SK-N-SH treated with all-trans-retinoic acid at 6 μM for 48 hours (cell line): ENCODE results near the gene MAP3K2.

Source experiments
- ATAC-seq: fragments of 200-7000 bp; cut with Tn5 transposase; 3 replicates; pipeline ENCODE4 v1.9.1; 2020; ENCODE audit warnings: mild to moderate bottlenecking, moderate library complexity
- ARNTL ChIP-seq: fragments of 450-650 bp; formaldehyde crosslinking; IDR thresholded peaks from 2 replicates; pipeline ENCODE4 v1.5.0; 2020; ENCODE audit warnings: low read depth, mild to moderate bottlenecking, moderate library complexity, borderline replicate concordance
- BACH2 ChIP-seq: fragments of 250-450 bp; sonication (Bioruptor Pico); IDR thresholded peaks from 2 replicates; pipeline ENCODE4 v1.9.0; 2021; ENCODE audit warnings: mild to moderate bottlenecking, borderline replicate concordance
- CSDC2 ChIP-seq: fragments of 250-450 bp; sonication (Bioruptor Pico); IDR thresholded peaks from 2 replicates; pipeline ENCODE4 v1.5.0; 2020; ENCODE audit warnings: mild to moderate bottlenecking, moderate library complexity
- ESRRG ChIP-seq: fragments of 250-450 bp; sonication (Bioruptor Pico); IDR thresholded peaks from 2 replicates; pipeline ENCODE4 v1.6.1; 2021; ENCODE audit warnings: mild to moderate bottlenecking
- GLIS3 ChIP-seq: fragments of 250-450 bp; sonication (Bioruptor Pico); IDR thresholded peaks from 2 replicates; pipeline ENCODE4 v1.5.0; 2020; ENCODE audit warnings: mild to moderate bottlenecking, moderate library complexity
- ISL1 ChIP-seq: fragments of 250-450 bp; sonication (Bioruptor Pico); IDR thresholded peaks from 2 replicates; pipeline ENCODE4 v2.1.2; 2022; ENCODE audit warnings: mild to moderate bottlenecking, moderate library complexity
- PPARA ChIP-seq: fragments of 250-450 bp; sonication (Bioruptor Pico); IDR thresholded peaks from 2 replicates; pipeline ENCODE4 v1.5.0; 2020; ENCODE audit warnings: mild to moderate bottlenecking, borderline replicate concordance
- SNAI2 ChIP-seq: fragments of 250-450 bp; sonication (Bioruptor Pico); IDR thresholded peaks from 2 replicates; pipeline ENCODE4 v1.5.0; 2020; ENCODE audit warnings: mild to moderate bottlenecking, moderate library complexity
- TCF4 ChIP-seq: fragments of 250-450 bp; sonication (Bioruptor Pico); IDR thresholded peaks from 2 replicates; pipeline ENCODE4 v1.8.0; 2021; ENCODE audit warnings: mild to moderate bottlenecking, moderate library complexity, borderline replicate concordance
- TOX ChIP-seq: fragments of 250-450 bp; sonication (Bioruptor Pico); IDR thresholded peaks from 2 replicates; pipeline ENCODE4 v1.8.0; 2021; ENCODE audit warnings: mild to moderate bottlenecking, moderate library complexity, borderline replicate concordance
- ZC3H10 ChIP-seq: fragments of 250-450 bp; sonication (Bioruptor Pico); IDR thresholded peaks from 2 replicates; pipeline ENCODE4 v1.5.1; 2021; ENCODE audit warnings: mild to moderate bottlenecking, moderate library complexity
- ZFP3 ChIP-seq: fragments of 250-450 bp; sonication (Bioruptor Pico); IDR thresholded peaks from 2 replicates; pipeline ENCODE4 v1.5.0; 2020; ENCODE audit warnings: mild to moderate bottlenecking, moderate library complexity
- ZFP30 ChIP-seq: fragments of 450-650 bp; formaldehyde crosslinking; IDR thresholded peaks from 2 replicates; pipeline ENCODE4 v1.5.0; 2022; ENCODE audit warnings: mild to moderate bottlenecking, moderate library complexity
- ZNF565 ChIP-seq: fragments of 450-650 bp; formaldehyde crosslinking; conservative IDR thresholded peaks from 2 replicates; pipeline ENCODE4 v1.5.0; 2020; ENCODE audit warnings: low read depth, mild to moderate bottlenecking, moderate library complexity
- ZNF70 ChIP-seq: fragments of 450-650 bp; formaldehyde crosslinking; IDR thresholded peaks from 2 replicates; pipeline ENCODE4 v1.5.0; 2020; ENCODE audit warnings: mild to moderate bottlenecking, moderate library complexity
- ZNF8 ChIP-seq: fragments of 450-650 bp; formaldehyde crosslinking; IDR thresholded peaks from 2 replicates; pipeline ENCODE4 v1.5.0; 2020; ENCODE audit warnings: mild to moderate bottlenecking, moderate library complexity
- TF ChIP-seq, protein P1 (sequence below): fragments of 250-450 bp; sonication (Bioruptor Pico); IDR thresholded peaks from 2 replicates; pipeline ENCODE4 v1.8.0; 2020; ENCODE audit warnings: mild to moderate bottlenecking, moderate library complexity, borderline replicate concordance
- TF ChIP-seq, protein P2 (sequence below): fragments of 250-450 bp; sonication (Bioruptor Pico); IDR thresholded peaks from 2 replicates; pipeline ENCODE4 v1.8.0; 2021; ENCODE audit warnings: low read depth, mild to moderate bottlenecking, moderate library complexity, borderline replicate concordance
- TF ChIP-seq, protein P3 (sequence below): fragments of 250-450 bp; sonication (Bioruptor Pico); IDR thresholded peaks from 2 replicates; pipeline ENCODE4 v1.5.1; 2020; ENCODE audit warnings: low read depth, mild to moderate bottlenecking, moderate library complexity
- TF ChIP-seq, protein P4 (sequence below): fragments of 250-450 bp; sonication (Bioruptor Pico); IDR thresholded peaks from 2 replicates; pipeline ENCODE4 v1.5.1; 2021; ENCODE audit warnings: mild to moderate bottlenecking, moderate library complexity

The MAP3K2 gene

GRCh38 chr2:127424598-127425520, 37.1 kb upstream of the MAP3K2 start:
- no peak for ATAC-seq
- TF ChIP-seq, protein P1, sequence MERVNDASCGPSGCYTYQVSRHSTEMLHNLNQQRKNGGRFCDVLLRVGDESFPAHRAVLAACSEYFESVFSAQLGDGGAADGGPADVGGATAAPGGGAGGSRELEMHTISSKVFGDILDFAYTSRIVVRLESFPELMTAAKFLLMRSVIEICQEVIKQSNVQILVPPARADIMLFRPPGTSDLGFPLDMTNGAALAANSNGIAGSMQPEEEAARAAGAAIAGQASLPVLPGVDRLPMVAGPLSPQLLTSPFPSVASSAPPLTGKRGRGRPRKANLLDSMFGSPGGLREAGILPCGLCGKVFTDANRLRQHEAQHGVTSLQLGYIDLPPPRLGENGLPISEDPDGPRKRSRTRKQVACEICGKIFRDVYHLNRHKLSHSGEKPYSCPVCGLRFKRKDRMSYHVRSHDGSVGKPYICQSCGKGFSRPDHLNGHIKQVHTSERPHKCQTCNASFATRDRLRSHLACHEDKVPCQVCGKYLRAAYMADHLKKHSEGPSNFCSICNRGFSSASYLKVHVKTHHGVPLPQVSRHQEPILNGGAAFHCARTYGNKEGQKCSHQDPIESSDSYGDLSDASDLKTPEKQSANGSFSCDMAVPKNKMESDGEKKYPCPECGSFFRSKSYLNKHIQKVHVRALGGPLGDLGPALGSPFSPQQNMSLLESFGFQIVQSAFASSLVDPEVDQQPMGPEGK (CRISPR knock-in tag) = no peak
- TF ChIP-seq, protein P2, sequence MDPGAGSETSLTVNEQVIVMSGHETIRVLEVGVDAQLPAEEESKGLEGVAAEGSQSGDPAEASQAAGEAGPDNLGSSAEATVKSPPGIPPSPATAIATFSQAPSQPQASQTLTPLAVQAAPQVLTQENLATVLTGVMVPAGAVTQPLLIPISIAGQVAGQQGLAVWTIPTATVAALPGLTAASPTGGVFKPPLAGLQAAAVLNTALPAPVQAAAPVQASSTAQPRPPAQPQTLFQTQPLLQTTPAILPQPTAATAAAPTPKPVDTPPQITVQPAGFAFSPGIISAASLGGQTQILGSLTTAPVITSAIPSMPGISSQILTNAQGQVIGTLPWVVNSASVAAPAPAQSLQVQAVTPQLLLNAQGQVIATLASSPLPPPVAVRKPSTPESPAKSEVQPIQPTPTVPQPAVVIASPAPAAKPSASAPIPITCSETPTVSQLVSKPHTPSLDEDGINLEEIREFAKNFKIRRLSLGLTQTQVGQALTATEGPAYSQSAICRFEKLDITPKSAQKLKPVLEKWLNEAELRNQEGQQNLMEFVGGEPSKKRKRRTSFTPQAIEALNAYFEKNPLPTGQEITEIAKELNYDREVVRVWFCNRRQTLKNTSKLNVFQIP (CRISPR knock-in tag) = no peak
- no peak for TF ChIP-seq ZNF8 (CRISPR knock-in tag)
- TF ChIP-seq ZNF565 (CRISPR knock-in tag) = no peak
- TF ChIP-seq PPARA (CRISPR knock-in tag) = no peak
- no peak for TF ChIP-seq CSDC2 (CRISPR knock-in tag)
- TF ChIP-seq ZC3H10 = no peak
- TF ChIP-seq SNAI2 (CRISPR knock-in tag) = no peak
- no peak for TF ChIP-seq GLIS3 (CRISPR knock-in tag)
- TF ChIP-seq, protein P3, sequence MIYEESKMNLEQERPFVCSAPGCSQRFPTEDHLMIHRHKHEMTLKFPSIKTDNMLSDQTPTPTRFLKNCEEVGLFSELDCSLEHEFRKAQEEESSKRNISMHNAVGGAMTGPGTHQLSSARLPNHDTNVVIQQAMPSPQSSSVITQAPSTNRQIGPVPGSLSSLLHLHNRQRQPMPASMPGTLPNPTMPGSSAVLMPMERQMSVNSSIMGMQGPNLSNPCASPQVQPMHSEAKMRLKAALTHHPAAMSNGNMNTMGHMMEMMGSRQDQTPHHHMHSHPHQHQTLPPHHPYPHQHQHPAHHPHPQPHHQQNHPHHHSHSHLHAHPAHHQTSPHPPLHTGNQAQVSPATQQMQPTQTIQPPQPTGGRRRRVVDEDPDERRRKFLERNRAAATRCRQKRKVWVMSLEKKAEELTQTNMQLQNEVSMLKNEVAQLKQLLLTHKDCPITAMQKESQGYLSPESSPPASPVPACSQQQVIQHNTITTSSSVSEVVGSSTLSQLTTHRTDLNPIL (CRISPR knock-in tag) = no peak
- no peak for TF ChIP-seq ISL1 (CRISPR knock-in tag)
- TF ChIP-seq ARNTL (CRISPR knock-in tag) = no peak
- TF ChIP-seq TOX (CRISPR knock-in tag) = no peak
- TF ChIP-seq, protein P4, sequence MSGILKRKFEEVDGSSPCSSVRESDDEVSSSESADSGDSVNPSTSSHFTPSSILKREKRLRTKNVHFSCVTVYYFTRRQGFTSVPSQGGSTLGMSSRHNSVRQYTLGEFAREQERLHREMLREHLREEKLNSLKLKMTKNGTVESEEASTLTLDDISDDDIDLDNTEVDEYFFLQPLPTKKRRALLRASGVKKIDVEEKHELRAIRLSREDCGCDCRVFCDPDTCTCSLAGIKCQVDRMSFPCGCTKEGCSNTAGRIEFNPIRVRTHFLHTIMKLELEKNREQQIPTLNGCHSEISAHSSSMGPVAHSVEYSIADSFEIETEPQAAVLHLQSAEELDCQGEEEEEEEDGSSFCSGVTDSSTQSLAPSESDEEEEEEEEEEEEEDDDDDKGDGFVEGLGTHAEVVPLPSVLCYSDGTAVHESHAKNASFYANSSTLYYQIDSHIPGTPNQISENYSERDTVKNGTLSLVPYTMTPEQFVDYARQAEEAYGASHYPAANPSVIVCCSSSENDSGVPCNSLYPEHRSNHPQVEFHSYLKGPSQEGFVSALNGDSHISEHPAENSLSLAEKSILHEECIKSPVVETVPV (CRISPR knock-in tag) = no peak
- TF ChIP-seq BACH2 = no peak
- TF ChIP-seq TCF4 (CRISPR knock-in tag) = no peak
- TF ChIP-seq ZNF70 (CRISPR knock-in tag) = no peak

DNA sequence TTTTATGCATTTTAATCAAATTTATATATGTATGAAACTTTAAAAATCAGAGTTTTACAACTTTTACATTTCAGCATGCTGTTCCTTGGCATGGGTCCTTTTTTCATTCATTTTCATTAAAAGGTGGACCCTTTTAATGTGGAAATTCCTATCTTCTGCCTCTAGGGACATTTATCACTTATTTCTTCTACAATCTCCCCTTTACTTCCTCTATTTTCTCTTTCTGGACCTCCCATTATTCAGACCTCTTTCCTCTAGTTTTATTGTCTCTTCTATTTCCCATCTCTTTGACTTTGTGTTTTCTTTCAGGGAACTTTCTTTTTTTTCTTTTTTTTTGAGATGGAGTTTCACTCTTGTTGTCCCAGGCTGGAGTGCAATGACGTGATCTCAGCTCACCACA, 36.1 kb upstream of the MAP3K2 start:
- peak; percentile 25; the same call in 2 of the 3 replicates for ATAC-seq
- no peak for TF ChIP-seq ZFP3 (CRISPR knock-in tag)
- TF ChIP-seq CSDC2 (CRISPR knock-in tag) = no peak
- TF ChIP-seq ESRRG (CRISPR knock-in tag) = no peak
- TF ChIP-seq PPARA (CRISPR knock-in tag) = no peak
- TF ChIP-seq, protein P2 (CRISPR knock-in tag) = no peak
- TF ChIP-seq ZFP30 (CRISPR knock-in tag) = peak; percentile 85
- TF ChIP-seq ISL1 (CRISPR knock-in tag) = no peak
- TF ChIP-seq, protein P1 (CRISPR knock-in tag) = no peak
